Stimulated activated CD4-positive, alpha-beta T cell treated with anti-CD3 and anti-CD28 coated beads, Interleukin-4, amount 100 ng/mL, for 24 hours (primary cell): ENCODE measurements around the gene JAG2.

Experiments used
- DNase-seq: peaks from one replicate; pipeline ENCODE4 v3.0.0-alpha.2; 2020

Gene JAG2

DNA sequence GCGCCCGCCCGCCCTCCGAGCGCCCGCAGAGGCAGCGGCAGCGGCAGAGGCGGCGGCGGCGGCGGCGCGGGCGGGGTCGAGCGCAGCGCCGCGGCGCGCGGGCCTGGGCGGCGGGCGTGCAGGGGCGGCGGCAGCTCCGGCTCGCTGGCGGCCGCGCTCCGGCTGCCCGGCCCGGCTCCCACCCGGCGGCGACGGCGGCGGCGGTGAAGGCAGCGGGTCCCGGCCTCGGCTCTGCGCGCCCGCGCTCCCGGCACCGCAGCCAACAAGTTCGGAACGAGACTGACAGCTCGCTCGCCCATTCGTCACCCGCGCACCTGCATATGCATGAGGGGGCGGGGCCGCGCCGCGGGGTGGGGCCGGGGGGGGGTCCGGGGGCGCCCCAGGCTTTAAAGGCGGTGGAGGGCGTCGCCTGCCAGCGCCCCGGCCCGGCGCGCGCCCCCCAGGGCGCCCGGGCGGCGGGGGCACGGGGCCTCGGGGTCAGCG lies at the start of gene JAG2:
Gene JAG2 (minus strand): TSS at position 281 of the 483 bp plus-strand sequence. CDS start 356 bp downstream, outside the sequence.
- peak; percentile 60 for DNase-seq

DNA sequence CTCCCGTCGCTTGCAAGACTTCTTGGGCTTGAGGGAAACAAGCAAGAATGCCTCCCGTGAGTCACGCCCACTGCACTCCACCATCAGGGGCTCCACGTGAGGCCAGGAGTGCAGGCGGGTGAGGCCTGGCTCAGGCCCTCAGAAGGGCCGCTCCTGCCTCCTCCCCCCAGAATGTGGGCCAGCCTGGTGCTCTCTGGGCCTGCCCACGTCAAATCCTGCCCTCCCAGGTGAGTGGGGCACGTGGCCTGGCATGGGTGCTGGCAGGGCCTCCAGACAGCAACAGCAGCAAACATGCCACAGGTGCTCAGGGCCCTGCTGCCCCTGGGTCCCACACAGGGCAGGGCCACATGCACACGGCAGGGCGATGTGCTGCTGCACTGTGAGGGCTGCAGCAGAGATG lies 49.2 kb upstream of the JAG2 start:
- no peak for DNase-seq

DNA sequence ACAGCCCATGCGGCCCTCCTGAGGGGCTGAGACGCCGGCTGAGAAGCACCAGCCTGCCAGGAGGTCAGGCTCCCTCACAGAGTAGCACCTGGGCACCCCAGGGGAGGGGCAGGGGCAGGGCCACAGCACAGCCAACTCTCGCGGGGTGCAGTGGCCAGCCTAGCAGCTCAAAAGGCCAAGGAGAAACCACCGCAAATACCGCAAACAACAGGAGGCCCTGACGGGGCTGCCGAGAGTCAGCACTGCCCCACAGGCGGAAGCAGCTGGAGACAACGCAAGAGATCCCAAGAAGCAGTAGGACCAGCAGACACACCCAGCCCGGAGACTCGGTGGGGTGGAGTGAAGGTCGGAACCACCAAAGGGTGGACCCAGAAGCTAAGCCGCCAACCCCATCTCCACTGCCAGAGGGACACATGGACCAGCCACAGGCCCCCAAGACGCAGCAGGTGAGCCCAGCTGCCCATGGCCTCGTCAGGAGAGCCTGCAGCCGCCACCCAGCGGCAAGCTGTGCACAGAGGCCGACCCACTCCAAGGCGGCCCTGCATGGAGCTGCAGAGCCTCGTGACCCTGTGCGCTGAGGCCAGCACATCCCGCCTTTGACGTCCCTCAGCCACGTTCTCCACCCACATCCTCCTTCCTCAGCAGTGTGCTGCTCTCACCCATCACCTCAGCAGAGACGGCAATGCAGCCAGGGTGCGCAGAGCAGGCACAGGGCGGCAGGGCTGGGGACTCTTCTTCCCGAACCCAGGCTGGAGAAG lies 48.1 kb upstream of the JAG2 start:
- no peak for DNase-seq

DNA sequence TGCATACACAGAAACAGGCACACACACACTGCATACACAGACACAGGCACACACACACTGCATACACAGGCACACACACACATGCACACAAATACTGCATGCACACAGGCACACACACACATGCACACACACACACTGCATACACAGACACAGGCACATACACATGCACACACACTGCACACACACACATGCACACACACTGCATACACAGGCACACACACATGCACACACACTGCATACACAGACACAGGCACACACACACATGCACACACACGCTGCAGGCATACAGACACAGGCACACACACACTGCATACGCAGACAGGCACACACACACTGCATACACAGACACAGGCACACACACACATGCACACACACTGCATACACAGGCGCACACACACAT lies 47.0 kb upstream of the JAG2 start:
- DNase-seq, result no peak

DNA sequence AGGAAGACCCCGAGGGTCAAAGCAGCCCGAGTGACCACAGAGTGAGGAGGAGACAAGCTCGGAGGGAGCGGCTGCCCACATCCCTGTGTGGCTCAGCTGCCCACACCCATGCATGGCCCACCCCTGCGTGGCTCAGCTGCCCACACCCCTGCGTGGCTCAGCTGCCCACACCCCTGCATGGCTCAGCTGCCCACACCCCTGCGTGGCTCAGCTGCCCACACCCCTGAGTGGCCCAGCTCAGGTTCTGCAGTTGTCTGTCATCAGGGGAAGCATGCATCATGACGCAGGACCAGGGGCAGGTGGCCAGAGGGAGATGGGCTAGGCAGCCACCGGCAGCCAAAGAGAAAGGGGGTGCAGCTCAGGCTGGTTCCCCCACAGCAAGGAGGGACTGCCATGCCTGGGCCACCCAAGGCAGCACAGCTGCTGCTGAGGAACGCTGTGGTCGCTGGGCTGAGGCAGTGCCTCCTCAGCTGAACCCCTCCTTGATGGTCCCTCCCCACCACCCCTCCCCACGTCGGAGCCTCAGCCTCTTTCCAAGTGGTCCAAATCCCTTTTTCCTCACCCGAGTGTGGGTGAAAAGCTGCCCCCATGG lies 45.8 kb upstream of the JAG2 start:
- DNase-seq, result no peak

DNA sequence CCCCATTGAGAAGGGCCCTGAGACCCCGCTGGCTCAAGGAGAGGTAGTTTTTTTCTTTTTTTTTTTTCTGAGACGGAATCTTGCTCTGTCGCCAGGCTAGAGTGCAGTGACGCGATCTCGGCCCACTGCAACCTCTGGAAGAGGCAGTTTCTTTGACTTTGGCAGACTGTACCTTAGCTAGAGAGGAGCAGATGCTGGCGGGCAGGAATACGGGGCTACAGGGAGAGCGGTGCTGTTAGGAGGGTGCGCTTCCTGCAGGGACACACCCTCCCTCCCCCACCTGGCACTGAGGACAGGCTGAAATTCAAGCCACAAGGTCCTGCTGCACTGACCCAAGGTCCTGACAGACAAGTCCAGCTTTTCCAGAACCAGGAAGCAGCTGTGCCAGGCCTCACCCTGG lies 44.8 kb upstream of the JAG2 start:
- no peak for DNase-seq

DNA sequence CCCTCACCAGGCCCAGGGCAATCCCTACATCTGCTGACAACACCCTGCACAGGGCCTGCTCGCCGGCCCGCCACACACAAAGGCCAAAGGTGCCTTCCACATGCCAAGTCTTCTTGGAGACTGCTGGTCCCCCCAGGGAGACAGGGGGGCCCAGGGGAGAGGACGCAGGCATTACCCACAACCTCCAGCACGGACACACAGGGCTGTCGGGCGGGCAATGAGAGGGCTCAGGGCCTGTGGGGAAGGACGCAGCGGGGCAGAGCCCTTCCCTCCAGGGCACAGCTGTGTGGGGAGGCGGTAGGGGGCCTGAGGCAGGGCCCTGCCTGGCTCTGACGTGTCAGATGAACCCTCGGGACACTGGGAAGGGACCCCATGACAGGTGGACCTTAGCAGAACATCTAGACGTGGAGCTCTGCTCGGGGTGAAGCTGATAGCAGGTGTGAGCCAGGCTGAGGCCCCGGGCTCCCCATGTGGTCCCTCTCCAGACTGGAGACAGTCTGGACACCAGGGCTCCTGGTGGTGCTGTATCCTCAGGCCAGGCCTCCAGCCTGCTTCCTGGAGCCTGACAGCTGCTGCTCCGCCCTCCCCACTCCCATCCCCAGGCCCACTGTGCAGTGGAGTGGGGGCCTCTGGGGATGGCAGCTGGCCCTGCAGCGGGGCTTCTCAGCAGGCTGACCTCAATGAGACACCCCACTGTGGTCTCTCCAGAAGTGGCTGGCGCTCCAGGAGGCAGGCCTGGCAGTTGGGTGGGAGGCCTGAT lies 44.1 kb upstream of the JAG2 start:
- no peak for DNase-seq

DNA sequence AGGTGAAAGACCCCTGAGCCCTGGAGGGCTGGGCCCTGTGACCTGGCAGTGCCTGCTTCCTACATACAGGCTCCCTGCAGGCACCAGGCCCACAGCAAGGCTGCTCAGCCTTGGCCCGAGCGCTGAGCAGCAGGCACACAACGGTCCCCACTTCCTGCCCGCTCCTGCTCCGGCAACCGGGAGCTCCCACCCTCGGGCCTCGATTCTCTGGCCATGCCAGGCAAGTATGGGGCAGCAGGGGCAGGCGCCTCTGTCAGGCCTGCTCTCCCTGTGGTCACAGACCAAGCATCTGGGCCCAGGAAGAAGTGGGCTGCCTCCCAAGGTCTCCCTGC lies 43.1 kb upstream of the JAG2 start:
- DNase-seq, result no peak

DNA sequence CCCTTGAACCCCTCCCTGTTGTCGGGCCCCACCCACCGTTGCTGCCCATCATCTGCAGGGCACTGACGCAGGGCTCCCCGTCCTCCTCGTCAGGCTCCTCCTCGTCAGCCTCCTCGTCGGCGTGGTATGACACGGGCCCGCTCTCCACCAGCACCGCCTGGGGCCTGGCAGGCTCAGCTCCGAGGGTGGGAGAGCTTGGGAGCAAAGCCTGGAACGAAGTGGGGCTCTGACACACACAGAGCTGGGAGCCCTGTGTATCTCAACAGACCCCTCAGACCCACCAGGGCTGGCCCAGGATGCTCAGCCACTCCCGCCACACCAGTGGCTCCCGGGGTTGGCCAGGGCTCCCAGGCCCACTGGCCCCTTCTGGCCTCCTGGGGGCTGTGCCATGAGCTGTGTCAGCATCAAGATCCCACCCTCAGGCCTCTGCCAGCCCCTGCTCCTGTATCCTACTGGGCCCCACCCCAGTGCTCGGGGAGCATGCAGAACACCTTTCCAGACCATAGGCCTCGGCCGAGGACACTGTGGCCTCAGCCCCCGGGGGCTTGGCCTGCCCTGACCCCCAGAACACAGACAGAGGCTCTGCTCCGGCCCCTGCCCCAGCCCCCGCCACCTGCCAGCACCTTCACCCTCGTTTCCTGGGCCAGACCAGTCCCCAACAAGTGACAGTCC lies 42.6 kb upstream of the JAG2 start:
- no peak for DNase-seq

DNA sequence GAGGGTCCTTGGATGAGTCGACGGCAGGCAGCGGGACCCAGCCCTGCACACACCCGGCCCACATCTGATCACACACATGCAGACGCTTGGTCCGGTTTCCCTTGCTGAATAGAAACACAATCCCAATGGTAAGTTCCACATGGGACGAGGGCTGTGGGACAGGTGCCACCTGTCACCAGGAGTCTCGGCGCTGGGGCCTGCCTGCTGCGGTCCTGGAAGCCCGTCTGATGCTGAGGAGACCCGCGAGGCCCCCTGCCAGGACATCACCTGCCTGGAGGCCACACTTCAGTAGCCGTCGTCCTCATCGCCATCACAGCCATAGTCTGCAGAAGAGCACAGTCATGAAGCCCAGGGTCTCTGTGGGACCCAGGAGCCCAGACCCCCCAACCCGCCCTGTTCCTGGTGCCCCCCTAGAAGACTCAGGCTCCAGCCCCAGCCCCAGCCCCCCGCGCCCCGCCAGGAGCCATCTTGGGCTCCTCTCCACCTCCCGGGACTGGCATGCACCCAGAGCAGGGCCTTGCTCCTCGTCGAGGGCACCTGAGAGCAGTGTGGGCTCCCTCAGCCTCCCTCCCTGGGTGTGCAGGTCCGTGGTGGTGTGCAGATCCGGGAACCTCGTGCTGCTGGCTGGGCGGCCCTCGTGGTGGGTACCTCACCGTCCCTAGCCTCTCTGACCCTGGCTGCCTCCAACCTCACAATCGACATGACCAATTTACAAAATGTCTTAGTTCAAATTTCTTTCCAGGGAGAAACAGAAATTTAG lies 41.9 kb upstream of the JAG2 start:
- DNase-seq, result no peak

DNA sequence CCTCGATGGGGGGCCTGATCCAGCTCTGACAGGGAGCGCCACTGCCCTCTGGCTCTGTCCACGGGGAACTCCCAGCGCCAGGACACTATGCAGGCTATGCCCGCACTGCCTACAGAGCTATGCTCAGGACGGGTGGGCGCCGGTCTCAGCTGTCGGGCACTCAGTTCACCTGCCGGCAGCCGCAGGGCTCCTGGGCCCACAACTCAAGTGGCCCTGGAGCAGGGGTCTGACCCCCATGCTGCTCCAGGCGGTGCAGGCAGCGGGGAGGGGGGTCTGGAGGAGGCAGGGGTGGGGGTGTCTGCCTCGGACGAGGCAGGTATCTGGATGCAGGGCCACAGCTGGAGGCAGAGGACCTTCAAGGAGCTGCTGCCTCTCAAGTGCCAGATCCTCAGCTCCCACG lies 41.1 kb upstream of the JAG2 start:
- no peak for DNase-seq

DNA sequence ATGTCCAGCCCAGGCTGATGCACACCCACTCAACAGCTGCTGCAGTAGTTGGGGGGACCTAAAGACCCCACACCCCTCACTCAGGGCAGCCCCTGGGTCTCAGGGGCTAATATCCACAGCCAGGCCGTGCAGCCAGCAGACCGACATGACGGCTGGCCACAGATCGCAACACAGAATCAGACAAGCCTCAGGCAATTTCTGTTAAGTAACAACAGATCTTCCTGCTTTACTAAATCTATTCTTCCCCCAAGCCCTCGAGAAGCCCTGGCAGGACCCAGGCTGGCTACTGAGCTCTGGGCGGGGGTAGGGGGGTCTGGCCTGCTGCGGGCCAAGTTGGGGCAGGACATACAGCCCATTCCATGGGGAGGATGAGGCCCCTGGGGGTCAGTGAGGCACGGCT lies 40.5 kb upstream of the JAG2 start:
- no peak for DNase-seq

DNA sequence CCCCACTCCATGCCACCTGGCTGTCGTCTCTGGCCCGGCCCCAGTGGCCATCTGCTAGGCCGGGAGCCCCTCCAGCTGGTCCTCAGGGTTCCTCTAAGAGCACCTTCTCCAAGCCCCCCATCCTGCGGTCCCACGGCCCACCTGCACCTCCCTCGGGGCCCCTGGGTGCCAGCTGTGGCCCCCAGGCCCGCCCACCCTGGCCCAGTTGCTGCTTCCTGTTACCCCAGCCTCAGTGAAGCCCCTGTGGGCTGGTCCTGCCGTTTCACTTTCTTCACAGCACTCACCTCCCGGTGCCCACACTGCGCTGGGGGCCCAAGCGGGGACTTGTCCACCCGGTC lies 40.1 kb upstream of the JAG2 start:
- DNase-seq, result no peak

DNA sequence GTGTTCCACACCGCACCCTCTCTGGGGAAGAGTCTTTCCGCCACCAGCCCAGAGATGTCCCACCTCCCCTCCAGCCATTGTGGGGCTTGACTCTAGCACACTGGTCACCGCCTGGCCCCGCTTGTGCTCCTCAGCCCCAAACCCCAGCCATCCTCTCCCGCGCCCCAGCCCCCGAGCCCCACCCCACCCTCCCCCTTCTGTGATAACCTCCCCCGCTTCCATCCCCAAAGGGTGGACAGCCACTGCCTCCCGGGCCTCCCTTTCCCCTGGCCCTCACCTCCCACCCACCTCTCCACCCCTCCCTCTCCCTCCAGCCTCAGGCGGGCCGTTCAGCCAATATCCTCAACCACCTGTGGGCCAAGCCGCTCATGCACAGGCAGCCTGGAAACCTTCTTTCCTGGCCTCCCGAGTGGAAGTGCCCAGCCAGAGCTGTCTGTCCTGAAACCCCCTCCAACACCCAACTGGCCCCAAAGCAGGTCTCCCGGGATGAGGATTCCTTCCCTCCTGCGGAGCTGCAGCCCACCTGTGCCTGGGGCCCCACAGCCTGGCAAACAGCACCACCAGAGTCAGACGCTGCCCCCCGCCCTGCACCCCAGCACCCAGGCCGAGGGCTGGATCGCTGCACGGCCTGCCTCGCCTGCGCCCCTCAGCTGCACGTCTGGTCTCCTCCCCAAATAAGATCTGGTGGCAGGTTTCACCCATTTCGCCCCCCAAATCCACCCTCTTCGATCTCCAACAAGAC lies 39.6 kb upstream of the JAG2 start:
- DNase-seq, result no peak

DNA sequence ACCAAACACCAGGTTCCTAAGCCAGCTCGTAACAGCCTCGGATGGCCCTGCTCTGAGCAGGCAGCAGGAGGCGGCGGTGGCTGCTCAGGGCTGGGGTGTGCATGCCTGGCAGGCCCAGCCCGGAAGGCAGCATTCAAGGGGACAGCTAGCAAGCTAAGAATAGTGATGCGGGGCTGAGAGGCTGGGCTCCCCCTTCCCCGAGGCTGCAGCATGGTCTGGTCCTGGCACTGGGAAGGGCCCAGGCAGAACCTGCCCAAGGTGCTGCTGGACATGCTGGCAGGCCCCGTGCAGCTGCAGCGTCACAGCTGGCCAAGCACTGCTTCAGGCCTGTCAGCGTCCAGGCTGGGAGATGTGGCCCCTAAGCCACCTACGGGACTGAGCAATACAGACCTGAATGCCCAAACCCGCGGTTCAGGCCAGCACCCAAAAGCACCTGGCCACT lies 38.9 kb upstream of the JAG2 start:
- no peak for DNase-seq

DNA sequence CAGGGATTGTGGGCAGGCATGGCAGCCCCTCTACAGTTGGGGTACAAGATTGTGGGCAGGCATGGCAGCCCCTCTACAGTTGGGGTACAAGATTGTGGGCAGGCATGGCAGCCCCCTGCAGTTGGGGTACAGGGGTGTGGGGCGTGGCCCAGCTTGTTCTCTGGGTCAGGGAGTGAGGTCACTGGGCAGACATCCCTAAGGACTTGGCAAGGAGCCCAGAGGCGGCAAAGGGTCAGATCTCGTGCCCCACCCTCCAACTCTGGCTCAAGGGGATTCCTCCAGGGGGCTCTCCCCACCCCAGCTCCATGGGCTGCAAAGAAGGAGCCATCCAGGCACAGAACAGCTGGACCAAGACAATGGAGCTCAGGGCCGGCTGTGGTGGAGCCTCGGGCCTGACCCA lies 38.3 kb upstream of the JAG2 start:
- no peak for DNase-seq

DNA sequence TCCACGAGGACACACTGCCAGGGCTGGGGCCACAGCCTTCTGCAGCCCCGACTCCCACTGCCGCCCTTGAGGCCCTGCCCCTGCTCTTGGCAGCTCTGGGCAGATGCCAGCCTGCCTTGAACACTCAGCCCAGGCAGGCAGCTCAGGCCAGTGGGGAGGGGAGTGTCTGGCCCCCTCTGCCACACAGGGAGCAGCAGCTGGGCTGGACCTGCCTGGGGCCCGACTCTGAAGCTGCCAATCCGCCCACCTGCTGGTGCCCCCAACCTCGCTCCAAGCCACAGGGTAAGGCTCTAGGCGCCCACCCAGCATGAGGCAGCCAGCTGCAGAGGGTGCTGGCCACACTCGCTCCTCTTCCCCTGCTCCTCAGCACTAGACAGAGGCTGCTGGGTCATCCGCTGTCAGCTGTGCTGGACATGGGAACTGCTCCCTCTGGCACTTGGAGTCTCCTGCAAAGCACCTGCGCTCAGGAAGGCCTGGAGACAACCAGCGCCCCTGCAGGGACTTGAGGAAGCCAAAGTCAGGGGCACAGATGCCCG lies 37.2 kb upstream of the JAG2 start:
- no peak for DNase-seq

DNA sequence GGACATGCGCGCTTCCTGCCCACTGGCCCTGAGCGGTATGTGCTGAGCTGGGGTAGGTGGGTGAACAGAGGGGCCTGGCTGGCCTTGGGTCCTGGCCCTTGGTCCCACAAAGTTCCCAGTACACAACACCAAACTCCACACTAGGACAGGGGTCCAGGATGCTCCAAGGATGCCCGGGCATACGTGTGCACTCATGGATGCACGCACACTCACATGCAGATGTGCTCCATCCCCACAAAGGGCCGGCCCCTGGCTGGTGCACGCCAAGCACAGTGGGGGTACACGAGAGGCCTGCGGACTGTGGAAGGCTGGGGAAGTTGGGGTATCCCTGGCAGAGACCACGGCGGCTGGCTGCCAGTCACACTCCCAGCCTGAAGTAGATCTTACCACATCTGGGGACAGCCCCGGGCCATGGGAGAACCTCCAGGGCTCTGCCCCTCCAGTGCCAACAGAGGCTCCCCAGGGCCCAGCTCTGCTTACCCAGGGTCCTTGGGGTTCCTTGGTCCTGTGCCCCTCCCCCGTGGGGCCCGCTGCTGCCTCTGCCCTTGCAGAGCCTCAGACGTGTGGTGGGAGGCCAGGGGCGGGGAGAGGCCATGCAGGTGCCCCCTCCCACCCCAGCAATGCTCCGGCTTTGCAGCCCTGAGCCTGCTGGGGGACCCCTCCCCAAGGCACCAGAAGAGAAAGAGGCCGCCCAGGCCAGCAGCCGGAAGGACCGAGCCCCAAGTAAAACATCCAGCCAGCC lies 36.5 kb upstream of the JAG2 start:
- no peak for DNase-seq

DNA sequence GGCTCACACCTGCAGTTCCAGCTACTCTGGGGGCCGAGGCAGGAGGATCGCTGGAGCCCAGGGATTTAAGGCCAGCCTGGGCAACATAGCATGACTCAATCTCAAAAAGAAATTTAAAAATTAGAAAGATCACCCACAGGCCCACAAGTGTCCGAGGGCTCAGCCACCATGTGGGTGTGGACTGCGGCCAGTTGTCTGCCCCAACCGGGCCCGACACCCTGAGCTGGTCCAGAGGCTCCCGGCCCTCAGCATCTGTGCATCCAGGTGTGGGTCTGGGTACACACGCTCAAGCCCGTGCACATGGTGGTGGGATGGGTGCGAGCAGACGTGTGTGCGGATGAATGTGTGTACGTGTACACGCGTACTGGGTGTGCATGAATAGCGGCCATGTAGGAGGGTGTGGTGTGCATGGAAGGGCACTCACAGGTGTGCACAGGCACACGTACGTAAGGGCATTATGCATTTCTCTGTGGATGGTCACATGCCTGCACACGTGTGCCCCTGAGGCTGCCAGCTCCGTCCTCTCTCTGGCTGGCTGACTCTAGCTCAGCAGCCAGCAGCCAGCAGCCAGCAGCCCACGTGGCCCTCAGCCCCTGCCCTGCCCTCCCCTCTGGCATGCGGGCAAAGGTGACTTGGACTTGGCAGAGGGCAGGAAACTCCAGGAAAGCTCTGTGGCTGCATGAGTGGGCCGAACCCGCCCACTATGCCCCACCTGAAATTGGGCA lies 35.8 kb upstream of the JAG2 start:
- no peak for DNase-seq

DNA sequence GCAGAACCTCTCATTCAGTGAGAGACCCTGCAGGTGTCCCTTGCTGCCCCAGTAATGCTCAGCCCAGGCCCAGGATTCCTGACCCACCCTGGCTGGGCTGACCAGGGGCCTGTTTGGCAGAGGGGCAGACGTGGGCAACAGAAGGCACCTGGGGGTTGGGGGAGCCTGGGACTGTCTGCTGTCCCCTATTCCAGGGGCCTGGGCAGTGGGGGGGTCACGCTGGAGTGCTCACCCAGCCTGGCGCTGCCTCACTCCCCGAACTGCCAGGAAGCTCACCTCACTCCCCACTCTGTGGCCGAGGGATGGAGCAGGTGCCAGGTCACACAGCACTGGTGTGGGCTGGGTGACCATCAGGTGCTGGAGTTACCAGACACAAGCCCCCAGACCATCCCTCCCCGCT lies 35.1 kb upstream of the JAG2 start:
- DNase-seq, result no peak
